HG03354 (cell line): ENCODE measurements around the gene ZDHHC7.
"Not testable (repeated sequence)": the region's sequence is repeated elsewhere in the genome, so short reads cannot be mapped to it uniquely, and the experiment has no call there.

Experiments used
- ATAC-seq: cut with Tn5 transposase; IDR thresholded peaks from one replicate; pipeline ENCODE4 v1.9.1; 2021; ENCODE audit warnings: mild to moderate bottlenecking; ENCODE audit not compliant: unreplicated experiment, poor library complexity, severe bottlenecking

The ZDHHC7 gene

DNA sequence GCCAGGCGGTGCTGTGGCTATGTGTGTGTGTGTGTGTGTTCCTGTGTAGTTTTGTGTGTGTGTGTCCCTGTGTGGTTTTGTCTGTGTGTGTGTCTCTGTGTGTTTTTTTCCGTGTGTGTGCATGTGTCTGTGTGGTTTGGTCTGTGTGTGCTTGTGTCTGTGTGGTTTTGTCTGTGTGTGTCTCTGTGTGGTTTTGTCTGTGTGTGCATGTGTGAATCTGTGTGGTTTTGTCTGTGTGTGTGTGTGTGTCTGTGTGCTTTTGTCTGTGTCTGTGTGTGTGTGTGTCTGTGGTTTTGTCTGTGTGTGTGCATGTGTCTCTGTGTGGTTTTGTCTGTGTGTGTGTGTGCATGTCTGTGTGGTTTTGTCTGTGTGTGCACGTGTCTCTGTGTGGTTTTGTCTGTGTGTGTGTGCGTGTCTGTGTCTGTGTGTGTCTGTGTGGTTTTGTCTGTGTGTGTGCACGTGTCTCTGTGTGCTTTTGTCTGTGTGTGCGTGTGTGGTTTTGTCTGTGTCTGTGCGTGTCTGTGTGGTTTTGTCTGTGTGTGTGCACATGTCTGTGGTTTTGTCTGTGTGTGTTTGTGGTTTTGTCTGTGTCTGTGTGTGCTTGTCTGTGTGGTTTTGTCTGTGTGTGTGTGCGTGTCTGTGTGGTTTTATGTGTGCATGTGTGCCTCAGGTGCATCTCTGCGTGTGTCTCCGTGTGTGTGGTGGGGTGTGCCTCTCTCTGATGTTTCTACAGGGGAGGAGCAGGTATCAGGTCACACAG, 62.3 kb downstream of the ZDHHC7 start:
- no peak for ATAC-seq

DNA sequence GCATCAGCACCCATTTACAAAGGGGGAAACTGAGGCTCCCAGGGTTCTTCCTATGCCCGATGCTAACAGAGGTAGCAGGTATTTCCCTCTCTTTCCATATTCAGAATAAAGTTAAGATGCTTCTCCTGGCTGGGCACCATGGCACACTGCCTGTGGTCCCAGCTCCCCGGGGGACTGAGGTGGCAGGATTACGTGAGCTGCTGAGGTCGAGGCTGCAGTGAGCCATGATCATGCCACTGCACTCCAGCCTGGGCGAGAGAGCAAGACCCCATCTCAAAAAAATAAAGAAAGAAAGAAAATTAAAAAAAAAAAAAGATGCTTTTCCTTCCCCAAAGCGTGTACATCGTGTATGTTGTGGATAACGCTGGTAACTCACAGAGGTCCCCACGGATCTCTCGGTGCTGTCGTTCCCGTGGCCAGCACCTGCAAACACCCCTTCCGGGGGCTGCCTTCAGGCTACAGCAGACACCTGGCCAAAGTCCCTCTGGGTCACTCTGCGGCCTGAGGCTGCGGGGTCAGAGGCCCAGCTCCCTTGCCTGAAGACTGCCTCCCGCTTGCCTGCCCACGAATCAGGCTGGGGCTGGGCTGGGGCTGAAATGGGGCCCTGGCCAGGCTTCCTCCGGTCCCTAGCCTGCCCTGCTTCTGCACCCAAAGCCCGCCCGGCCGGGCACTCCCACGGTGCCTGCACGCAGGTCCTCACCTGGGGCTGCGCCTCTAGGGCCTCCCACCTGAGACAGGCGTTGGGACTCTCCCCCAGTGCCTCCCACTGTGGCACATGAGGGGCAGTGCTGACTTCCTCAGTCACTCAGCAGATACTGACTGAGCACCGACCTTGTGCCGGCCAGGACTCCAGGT, 63.1 kb downstream of the ZDHHC7 start:
- no peak for ATAC-seq

DNA sequence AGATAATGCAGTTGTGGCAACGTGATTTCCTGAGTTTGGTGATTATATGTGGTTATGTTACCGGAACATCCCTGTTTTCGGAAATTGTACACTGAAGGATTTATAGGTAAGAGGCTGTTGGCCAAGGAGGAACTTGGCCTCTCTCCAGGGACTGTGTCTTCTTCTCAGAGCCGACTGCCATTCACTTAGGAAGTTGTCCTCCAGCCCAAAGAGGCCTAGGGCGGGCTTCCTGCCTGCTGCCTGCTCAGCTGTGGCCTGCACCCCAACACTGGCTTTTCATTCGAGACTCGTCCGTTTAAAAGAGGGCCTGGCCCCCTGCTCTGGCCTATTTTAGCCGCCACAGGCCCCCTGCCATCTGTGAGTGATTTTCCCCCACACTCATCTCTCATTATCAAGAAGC, 64.3 kb downstream of the ZDHHC7 start:
- no peak for ATAC-seq

DNA sequence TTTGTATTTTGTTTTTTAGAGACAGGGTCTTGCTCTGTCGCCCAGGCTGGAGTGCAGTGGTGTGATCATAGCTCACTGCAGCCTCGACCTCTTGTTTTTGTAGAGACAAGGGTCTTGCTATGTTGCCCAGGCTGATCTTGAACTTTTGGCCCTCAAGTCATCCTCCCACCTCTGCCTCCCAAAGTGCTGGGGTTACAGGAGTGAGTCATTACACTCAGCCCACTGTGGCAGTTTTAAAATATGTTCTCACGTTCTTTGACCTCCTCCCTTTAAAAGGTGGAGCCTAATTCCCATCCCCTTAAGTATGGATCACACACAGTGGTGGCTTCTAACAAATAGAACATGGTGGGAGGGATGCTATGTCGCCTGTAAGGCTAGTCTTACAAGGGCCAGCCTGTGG, 67.7 kb downstream of the ZDHHC7 start:
- no peak for ATAC-seq

DNA sequence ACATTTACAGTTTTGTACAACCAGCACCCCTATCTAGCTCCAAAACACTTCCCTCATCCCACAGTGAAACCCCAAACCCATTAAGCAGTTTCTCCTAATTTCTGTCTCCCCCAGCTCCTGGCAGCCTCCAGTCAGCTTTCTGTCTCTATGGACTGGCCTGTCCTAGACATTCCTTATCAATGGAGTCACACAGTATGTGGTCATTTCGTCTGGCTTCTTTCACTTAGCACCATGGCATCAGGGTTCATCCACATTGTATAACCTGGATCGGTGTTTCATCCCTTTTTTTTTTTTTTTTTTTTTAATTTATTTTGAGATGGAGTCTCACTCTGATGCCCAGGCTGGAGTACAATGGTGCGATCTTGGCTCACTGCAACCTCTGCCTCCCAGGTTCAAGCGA, 68.5 kb downstream of the ZDHHC7 start:
- no peak for ATAC-seq

DNA sequence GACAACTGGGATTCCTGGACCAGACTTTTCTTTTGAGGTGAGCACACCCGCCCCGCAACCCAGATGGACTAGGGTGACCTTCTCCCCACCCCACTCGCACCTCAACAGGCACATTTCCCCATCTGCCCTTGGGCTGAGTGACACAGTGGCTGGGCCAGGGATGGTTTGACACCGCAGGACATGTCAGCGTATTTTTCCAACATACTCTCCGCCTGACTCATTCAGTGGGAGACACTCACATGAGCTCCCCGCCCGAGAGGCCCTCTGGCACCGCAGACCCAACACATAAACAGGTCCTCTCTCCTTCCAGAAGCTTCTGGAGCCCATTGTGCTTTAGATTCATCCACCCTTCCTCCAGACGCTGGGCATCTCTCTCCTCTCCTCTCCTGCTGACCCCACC, 69.4 kb downstream of the ZDHHC7 start:
- no peak for ATAC-seq

DNA sequence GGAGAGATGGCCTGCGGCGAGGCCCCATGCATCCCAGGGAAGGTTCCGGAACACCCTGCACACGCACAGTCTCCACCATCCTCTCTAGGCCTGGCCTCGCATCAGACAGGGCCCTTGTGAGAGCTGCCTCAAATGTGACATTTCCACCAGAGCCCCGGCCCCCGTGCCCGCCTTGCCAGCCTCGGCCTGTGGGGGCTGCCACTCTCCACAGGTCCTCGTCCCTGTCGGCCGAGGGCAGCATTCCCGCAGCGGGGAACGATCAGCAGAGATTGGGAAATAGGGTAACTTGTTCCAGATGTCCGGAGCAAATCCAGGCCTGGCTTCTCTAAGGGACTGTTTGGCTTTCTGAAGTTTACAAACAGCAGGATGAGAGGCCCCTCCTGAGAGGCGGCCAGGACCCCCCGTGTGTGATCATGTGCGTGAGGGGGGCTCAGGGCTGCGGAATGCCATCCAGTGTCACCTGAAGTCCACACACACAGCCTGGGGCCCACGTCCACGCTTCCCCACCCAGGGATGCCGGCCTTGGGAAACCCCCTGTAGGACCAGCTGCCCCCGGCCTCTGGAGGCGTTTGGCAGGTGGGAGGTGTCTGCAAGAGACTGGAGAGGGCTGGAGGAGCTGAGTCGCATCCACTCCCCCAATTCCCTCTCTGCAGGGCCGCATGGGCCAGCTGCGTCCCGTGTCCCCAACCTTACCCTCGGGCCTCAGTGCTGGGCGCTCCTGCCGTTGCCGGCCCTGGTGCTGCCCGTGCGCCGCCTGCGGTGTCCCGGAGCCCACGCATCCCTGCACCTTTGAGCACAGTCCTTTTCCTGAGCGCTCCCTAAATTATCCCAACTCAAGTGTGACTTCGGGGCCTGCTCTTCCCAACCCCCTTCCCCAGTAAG, 70.4 kb downstream of the ZDHHC7 start:
- no peak for ATAC-seq

DNA sequence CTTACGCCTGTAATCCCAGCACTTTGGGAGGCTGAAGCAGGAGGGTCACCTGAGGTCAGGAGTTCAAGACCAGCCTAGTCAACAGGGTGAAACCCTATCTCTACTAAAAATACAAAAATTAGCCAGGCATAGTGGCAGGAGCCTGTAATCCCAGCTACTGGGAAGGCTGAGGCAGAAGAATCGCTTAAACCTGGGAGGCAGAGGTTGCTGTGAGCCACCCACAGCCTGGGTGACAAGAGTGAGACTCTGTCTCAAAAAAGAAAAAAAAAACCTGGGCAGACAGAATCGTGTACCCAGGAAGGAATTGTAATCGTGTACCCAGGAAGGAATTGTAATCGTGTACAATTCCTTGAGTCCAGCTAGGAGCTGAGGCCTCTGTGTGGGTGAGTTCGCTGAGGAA, 72.7 kb downstream of the ZDHHC7 start:
- not testable (repeated sequence) for ATAC-seq

DNA sequence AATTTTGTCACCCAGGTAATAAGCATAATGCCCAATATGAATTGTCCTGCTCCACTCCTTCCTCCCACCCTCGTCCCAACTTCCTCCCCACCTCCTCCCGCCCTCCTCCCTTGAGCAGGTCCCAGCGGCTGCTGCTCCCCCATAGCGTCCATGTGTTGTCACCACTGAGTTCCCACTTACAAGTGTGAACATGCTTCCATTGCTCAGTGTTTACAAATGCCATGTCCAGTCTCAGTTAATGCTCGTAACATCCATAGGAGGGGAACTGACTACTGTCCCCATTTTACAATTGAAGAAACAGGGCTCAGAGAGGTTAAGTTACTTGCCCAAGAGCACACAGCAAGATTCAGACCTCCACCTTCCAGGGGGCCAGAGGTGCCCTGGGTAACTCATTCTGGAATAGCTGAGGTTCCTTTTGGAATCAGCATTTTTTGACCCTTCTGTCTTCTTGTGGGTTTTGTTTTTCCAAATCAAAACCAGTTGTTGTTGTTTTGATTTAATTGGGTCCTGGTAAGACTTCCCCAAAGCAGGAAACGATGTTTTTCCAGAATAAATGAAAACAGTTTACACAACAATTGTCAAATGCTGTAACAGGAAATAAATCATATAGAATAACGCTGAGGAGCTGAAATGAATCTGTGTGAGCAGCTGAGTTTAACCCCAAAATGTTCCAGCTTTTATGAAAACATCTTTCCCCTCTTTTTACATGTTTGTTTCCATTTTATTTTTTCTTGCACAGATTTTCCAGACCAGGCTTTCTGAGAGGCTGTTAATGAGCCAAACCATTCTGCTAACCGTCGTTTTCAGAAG, 73.9 kb downstream of the ZDHHC7 start:
- ATAC-seq, result no peak

DNA sequence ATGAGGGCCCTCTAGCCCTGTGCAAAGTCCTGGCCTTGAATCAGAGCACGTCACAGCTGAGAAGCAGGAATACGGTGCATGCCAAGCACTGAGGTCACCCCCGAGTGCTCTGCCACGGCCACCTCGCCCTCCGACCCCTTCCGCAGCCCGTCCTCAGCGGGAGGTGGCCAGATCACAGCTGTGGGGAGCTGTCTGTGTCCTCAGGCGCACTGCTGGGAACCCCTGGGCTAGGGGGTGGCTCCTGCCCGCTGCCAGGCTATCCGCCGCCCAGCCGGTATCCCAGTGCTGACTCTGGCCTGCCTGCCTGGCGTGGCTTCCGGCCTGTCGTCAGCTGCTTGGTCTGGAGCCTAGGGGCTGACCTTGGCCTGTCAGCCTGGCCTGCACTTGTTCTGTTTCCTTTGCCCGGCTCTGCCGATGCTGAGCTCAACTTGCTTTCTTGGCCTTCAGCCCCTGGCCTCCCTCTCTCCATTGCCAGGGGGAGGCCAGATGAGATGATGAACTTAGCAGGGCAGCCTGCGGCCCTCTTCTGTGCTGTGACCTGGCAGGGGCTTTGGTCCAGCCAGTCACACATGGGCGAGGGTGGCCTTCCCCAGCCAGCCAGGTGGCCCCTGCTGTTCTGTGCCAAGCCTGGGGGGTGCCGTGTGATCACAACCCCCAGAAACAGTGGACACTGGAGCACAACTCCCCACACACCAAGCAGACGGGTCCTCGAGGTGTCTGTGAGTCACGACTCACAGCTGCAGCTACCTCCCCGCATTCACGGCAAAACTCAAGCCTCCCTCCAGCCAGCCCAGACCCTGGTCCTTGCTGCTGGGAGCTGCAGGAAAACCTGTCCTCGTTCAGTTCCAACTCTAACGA, 77.3 kb downstream of the ZDHHC7 start:
- no peak for ATAC-seq

DNA sequence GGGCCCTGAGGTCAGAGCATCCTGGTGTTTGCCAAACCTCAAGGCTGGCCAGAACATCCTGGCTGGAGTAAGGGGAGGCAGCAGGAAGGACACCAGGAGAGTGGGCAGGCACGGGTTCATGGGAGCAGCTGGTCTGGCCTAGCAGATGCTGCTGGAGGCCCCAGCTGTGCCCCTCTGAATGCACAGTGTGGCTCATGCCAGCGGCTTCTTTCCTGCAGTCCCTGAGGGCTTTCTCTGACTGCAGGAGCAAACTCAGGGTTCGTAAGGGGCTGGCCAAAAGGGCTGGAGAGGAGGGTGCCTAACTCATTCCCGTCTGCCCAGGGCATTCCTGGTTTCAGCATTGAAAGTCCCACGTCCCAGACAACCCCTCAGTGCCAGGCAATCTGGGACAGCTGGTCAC, 78.7 kb downstream of the ZDHHC7 start:
- ATAC-seq, result no peak

DNA sequence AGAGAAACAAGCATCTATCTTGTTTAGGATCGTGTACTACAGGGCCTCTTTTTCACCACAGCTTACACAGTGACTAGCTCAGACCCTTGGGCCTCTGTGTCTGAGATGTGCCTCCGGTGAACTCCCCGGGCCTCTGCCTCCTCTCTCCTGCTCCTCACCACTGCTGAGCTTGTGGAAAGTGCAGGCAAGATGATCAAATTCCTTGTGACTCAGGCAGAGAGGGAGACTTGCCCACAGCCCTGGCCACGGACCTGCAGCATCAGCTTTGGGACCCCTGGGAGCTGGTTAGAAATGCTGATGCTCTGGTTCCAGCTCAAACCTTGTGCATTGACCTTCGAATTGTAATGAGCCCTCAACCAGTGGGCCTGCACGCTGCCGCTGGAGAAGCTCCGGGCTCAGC, 79.8 kb downstream of the ZDHHC7 start:
- ATAC-seq, result no peak

DNA sequence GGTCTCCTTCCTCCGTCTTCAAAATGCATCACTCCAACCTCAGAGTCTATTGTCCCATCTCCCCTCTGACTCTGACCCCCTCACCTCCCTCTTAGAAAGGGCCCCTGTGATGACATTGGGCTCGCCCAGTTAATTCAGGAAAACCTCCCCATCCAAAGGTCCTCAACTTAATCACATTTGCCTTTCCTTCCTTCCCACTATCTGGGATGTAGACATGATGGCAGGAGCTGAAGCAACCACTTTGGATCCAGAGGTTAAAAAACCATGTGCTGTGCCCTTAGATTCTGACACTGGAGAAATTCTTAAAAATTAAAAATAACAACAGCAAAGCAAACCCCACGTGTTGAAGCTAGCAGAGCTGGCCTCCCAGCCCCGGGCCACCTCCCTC, 80.2 kb downstream of the ZDHHC7 start:
- no peak for ATAC-seq

DNA sequence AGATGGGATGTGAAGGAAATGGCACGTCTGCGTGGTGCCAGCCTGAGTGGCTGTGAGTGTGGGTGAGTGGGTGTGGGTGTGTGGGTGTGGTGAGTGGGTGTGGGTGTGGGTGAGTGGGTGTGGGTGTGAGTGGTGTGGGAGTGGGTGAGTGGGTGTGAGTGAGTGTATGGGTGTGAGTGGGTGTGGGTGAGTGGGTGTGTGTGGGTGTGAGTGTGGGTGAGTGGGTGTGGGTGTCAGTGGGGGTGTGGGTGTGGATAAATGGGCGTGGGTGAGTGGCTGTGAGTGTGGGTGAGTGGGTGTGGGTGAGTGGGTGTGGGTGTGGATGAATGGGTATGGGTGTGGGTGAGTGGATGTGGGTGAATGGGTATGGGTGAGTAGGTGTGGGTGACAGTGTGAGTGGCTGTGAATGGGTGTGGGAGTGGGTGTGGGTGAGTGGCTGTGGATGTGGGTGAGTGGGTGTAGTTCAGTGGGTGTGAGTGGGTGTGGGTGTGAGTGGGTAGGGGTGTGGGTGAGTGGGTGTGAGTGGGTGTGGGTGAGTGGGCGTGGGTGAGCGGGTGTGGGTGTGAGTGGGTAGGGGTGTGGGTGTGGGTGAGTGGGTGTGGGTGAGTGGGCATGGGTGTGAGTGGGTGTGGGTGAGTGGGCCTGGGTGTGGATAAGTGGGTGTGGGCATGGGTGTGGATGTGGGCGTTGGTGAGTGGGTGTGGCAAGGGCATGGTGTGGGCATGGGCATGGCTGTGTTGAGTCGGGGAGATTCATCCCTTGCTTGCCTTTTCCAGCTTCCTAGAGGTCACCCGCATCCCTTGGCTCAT, 80.8 kb downstream of the ZDHHC7 start:
- ATAC-seq, result no peak

DNA sequence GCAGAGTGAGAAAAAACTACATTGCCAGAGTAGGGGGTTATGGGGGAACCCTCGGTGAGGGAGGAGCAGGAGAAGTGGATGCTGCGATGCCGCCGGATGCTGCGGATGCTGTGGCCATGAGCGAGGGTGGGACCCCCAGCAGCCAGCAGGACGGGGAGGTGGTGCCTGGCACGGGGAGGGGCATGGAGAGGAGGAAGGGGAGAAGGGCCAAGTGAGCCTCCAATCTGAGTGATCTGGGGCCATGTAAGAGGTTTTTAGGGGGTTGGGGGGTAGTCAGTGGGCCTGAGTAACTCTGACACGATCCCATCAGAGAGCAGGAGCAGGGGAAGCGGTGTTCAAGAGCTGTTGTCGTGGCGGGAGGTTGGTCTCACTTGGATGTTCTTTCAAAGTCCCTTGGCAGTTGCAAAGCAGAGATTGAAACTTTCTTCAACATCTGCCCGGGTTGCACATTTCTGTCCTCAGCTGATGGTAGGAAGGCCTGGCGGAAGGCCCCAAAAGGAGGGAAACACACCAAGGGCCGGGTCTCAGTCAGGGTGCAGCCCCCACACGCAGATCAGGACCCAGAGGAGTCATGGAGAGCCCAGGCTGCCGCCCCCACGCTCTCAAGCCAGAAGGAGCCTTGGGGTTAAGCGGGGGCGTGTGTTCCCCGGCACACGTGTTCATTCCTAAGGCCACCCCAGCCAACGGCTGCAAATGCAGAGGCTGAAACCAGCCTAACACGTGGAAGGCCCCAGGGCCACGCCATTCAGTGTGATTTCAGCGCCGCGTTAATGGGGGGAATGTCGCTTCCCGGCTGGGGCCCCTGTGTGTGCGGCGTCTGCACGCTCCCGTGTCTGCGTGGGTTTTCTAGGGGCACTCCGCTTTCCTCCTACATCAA, 81.7 kb downstream of the ZDHHC7 start:
- ATAC-seq, result no peak

DNA sequence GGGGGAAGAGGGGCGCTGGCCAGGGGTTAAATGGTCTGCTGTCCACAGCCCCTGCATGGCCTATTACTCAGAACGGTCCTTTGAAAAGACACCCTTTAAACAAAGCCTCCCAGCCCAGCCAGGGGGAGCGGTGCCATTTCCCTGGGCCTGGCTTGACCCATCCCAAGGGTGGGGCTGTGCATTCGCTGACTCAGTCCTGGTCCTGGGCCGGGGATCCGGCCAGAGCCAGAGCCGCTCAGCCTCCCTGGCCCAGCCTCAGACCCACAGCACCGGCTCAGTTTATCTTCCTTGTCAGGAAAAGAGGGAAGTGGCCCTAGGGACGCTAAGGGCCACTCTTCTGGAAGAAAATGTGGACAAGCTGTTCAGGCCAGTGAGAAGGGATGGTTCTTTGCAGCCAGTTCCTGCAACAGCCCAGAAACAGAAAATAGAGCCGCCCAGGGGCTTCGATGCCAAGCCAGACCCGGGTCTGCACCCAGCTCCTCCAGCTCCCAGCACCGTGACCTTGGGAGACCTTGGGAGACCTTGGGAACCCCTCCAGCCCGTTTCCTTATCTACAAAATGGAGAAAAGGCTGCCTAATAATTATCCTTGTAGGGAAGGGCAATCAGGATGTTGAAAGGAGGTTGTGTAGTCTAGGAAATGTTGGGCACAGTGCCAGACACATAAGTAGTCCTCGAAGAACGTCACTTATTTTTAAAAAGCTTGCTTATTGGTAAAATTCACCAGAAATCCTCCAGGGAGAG, 82.5 kb downstream of the ZDHHC7 start:
- no peak for ATAC-seq
